GM12878 (cell line): ENCODE data around the gene PGAM4. TPM values are rescaled to one million over a fixed set of nuclear protein-coding genes. Genes with fewer than 3 reads are reported as not detected.

ENCODE experiments used
- ATAC-seq: fragments of 200-7000 bp; cut with Tn5 transposase; 3 replicates; pipeline ENCODE4 v1.9.1; 2020; ENCODE audit warnings: mild to moderate bottlenecking, moderate library complexity
- BruUV-seq: library from RNA; stranded (reverse); fragments of 400-500 nt; replicated peaks from 2 replicates; lab custom pipeline; 2021; lab: Mats Ljungman, UMichigan
- CTCF ChIA-PET: fragments of 300-600 bp; sonication (Branson Sonifier 250); formaldehyde crosslinking; extraction: SDS; loops from one replicate; lab custom pipeline; 2021; ENCODE audit warnings: inconsistent platforms; lab: Yijun Ruan, JAX
- POLR2A ChIA-PET: fragments of 350-600 bp; formaldehyde crosslinking; extraction: SDS; loops from one replicate; lab custom pipeline; 2021; ENCODE audit warnings: inconsistent platforms; lab: Charles Lee
- RAD21 ChIA-PET: fragments of 300-600 bp; sonication (Branson Sonifier 250); formaldehyde crosslinking; loops from one replicate; lab custom pipeline; 2023; ENCODE audit warnings: antibody characterized with exemption; ENCODE audit not compliant: unreplicated experiment; lab: Charles Lee
- SMC1A ChIA-PET: fragments of 300-600 bp; sonication (Branson Sonifier 250); formaldehyde crosslinking; loops from one replicate; lab custom pipeline; 2023; ENCODE audit not compliant: unreplicated experiment, uncharacterized antibody; lab: Charles Lee
- DNase-seq: peaks from one replicate; pipeline ENCODE4 v3.0.0-alpha.2; 2011; ENCODE audit warnings: low read depth, low spot score
- FAIRE-seq: peaks from 3 replicates; lab custom pipeline; 2011; peaks lifted over from hg19 to GRCh38; lab: Jason Lieb, UNC
- H2AFZ ChIP-seq: 2 replicates; pipeline ENCODE4 v1.6.0; 2011; ENCODE audit warnings: low read depth, low read length, control low read depth; ENCODE audit not compliant: control insufficient read depth
- H3K27ac ChIP-seq: 2 replicates; pipeline ENCODE4 v1.5.1; 2011; ENCODE audit warnings: control low read depth; ENCODE audit not compliant: control insufficient read depth, insufficient read depth
- H3K27me3 ChIP-seq, 2 experiments: replicated peaks in 1 of 2; 2 replicates each; pipeline versions ENCODE4 v1.6.0 to v1.6.1; 2011; ENCODE audit warnings: low read length in 1 of 2; ENCODE audit not compliant: control insufficient read depth in 2 of 2, insufficient read depth in 2 of 2
- H3K36me3 ChIP-seq, 2 experiments: 2 replicates each; pipeline ENCODE4 v1.5.1; 2011; ENCODE audit warnings: low read length in 1 of 2; ENCODE audit not compliant: control insufficient read depth in 2 of 2, insufficient read depth in 2 of 2
- H3K4me1 ChIP-seq: 2 replicates; pipeline ENCODE4 v1.6.1; 2011; ENCODE audit warnings: mild to moderate bottlenecking, low read length, moderate library complexity, mixed read lengths; ENCODE audit not compliant: control insufficient read depth, insufficient read depth
- H3K4me2 ChIP-seq: 2 replicates; pipeline ENCODE4 v1.6.0; 2011; ENCODE audit warnings: control low read depth; ENCODE audit not compliant: control insufficient read depth, insufficient read depth
- H3K4me3 ChIP-seq: fragments of 200-600 bp; sonication (generic); 2 replicates; pipeline ENCODE4 v1.5.1; 2016
- H3K79me2 ChIP-seq: 2 replicates; pipeline ENCODE4 v1.6.0; 2011; ENCODE audit warnings: low read length; ENCODE audit not compliant: control insufficient read depth, insufficient read depth
- H3K9ac ChIP-seq: 2 replicates; pipeline ENCODE4 v1.8.0; 2011; ENCODE audit warnings: low read length, control low read depth, mixed read lengths; ENCODE audit not compliant: control insufficient read depth, insufficient read depth
- H3K9me3 ChIP-seq: replicated peaks from 3 replicates; pipeline ENCODE4 v1.5.1; 2011; ENCODE audit warnings: mild to moderate bottlenecking, low read length; ENCODE audit not compliant: control insufficient read depth, insufficient read depth
- H4K20me1 ChIP-seq: 2 replicates; pipeline ENCODE4 v1.6.0; 2011; ENCODE audit not compliant: control insufficient read depth, insufficient read depth
- CBX5 ChIP-seq: sonication (generic); IDR thresholded peaks from 2 replicates; pipeline ENCODE4 v1.6.1; 2016; ENCODE audit warnings: low read depth, moderate library complexity, mild to moderate bottlenecking, inconsistent platforms
- CHD2 ChIP-seq: IDR thresholded peaks from 2 replicates; pipeline ENCODE4 v1.6.1; 2011; ENCODE audit warnings: low read depth, low read length, improper control_type of control experiment, borderline replicate concordance
- NFXL1 ChIP-seq: fragments of 450-650 bp; IDR thresholded peaks from 2 replicates; pipeline ENCODE4 v1.6.1; 2017; ENCODE audit warnings: antibody characterized with exemption, mild to moderate bottlenecking, borderline replicate concordance
- NRF1 ChIP-seq: conservative IDR thresholded peaks from 2 replicates; pipeline ENCODE4 v1.6.1; 2011; ENCODE audit warnings: mild to moderate bottlenecking, low read depth, low read length, improper control_type of control experiment
- SMARCA5 ChIP-seq: fragments of 450-650 bp; IDR thresholded peaks from 2 replicates; pipeline ENCODE4 v1.6.1; 2017; ENCODE audit warnings: mild to moderate bottlenecking
- TBL1XR1 ChIP-seq: IDR thresholded peaks from 2 replicates; pipeline ENCODE4 v1.6.1; 2012; ENCODE audit warnings: low read depth, low read length, improper control_type of control experiment
- TCF12 ChIP-seq: IDR thresholded peaks from 2 replicates; pipeline ENCODE4 v1.6.1; 2011; ENCODE audit warnings: low read depth, mild to moderate bottlenecking, low read length
- ZNF384 ChIP-seq: IDR thresholded peaks from 2 replicates; pipeline ENCODE4 v1.6.1; 2012; ENCODE audit warnings: low read depth, mild to moderate bottlenecking, low read length, improper control_type of control experiment, borderline replicate concordance
- WGBS: methylation state at CpG from one replicate; pipeline ENCODE4 v1.1.6; 2016; ENCODE audit warnings: low lambda C conversion rate; ENCODE audit not compliant: insufficient replicate concordance, insufficient coverage; ENCODE audit errors: missing lambda C conversion rate; 5-methylcytosine and 5-hydroxymethylcytosine counted together
- in situ Hi-C: fragments of 300-500 bp; cut with MboI; formaldehyde crosslinking; loops from 9 replicates; pipeline ENCODE4 v1.14.3; 2018; ENCODE audit warnings: mixed read lengths
- intact Hi-C: fragments of 100-400 bp; cut with micrococcal nuclease; formaldehyde crosslinking; loops from one replicate; pipeline ENCODE4 v1.14.2; 2022; ENCODE audit not compliant: unreplicated experiment
- polyA plus RNA-seq, 11 experiments: library from polyadenylated mRNA; depleted of rRNA in 4 of 11; unstranded in 6 of 11; stranded (reverse) in 5 of 11; fragments of >200 nt; fragmentation: Nextera tagmentation in 4 of 11; fragmentation: Illumina TruSeq in 1 of 11; extraction: Ambion mirVana in 4 of 11; extraction: Trizol in 1 of 11; gene quantifications; 1 replicate in 1 of 11; 2 replicates in 10 of 11; pipeline versions ENCODE4 v1.2.1 to v1.2.3, GENCODE V29; 2011 to 2016; ENCODE audit warnings: inconsistent platforms in 2 of 11, missing spikeins in 2 of 11, low read depth in 1 of 11
- total RNA-seq, 4 experiments: library from RNA; depleted of rRNA in 3 of 4; stranded (reverse); fragments of >200 nt in 3 of 4; fragmentation: Illumina TruSeq in 1 of 4; extraction: Trizol in 1 of 4; gene quantifications; 2 replicates each; pipeline versions ENCODE4 v1.2.1 to v1.2.3, GENCODE V29; 2013 to 2021
- TF ChIP-seq, protein P1 (sequence below): fragments of 450-650 bp; IDR thresholded peaks from 2 replicates; pipeline ENCODE4 v1.6.1; 2017; ENCODE audit warnings: mild to moderate bottlenecking, low read depth, inconsistent platforms; ENCODE audit not compliant: poor library complexity, severe bottlenecking
- TF ChIP-seq, protein P2 (sequence below): fragments of 450-650 bp; formaldehyde crosslinking; IDR thresholded peaks from 2 replicates; pipeline ENCODE4 v1.4.0; 2022; ENCODE audit warnings: mild to moderate bottlenecking, moderate library complexity
- TF ChIP-seq, protein P3 (sequence below): fragments of 150-350 bp; IDR thresholded peaks from 2 replicates; pipeline ENCODE4 v1.6.1; 2016; ENCODE audit warnings: low read depth, low read length

The PGAM4 gene
- total and polyA plus RNA-seq, 10 of the 15 experiments (the other 5 are each of a cell fraction or from before 2014, with no cell fraction given), result 0.24 to 0.80 (median 0.36) TPM; not detected in 6

DNA sequence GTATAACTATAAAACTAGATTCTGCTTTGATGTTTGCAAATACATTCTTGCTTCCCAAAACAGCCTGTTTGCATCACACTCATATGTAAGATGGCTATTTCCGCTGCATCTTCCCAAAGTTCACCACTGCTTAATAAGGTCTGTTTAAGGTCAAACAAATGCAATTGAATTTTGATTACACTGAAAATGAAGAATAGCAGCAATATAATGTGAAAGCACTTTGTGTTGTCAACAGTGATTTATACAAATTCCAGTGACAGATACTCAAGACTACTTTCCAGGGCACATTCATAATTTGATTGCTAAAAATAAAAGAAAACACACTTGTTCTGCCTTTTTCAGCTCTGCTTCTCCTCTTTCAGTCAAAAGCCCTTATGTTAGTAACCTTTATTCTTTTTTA lies 8.1 kb upstream of the PGAM4 start:
- Histone ChIP-seq H3K79me2 (no peaks in the 10 kb centered on the region), H3K27me3 (no peaks in the 10 kb centered on the region), H3K4me1 (no peaks in the 10 kb centered on the region), H4K20me1 (no peaks in the 10 kb centered on the region), H2AFZ (no peak overlapping the region), H3K9ac (no peak overlapping the region), H3K9me3 (no peaks in the 10 kb centered on the region), H3K4me2 (no peak overlapping the region), H3K27ac (no peak overlapping the region), H3K36me3 (no peaks in the 10 kb centered on the region), H3K4me3 (no peak overlapping the region)
- RAD21 ChIA-PET, result no interaction called here
- POLR2A ChIA-PET, result no interaction called here
- FAIRE-seq, result no peak
- no peak for ATAC-seq
- in situ Hi-C loops, result no loop called here
- no peak for DNase-seq
- SMC1A ChIA-PET, result interaction anchor here (0.9 to 1.5 kb wide), 4 partner anchors 9 to 34 kb away, joined by 3 to 5 read pairs (median 4); no protein-coding TSS in a partner anchor
- CTCF ChIA-PET, result interaction anchor here (2.1 kb wide), 1 partner anchor 12 kb away, joined by 6 read pairs; no protein-coding TSS in a partner anchor
- 76% methylated on average over 1 of the region's 1 CpG for WGBS
- BruUV-seq, result no TSS peak
- intact Hi-C loops, result no loop called here
- TF ChIP-seq SMARCA5 (no peak), CHD2 (no peak), TCF12 (no peak), NRF1 (no peak), NFXL1 (no peak), CBX5 (no peak), TBL1XR1 (no peak), ZNF384 (no peak)
- TF ChIP-seq, protein P1, sequence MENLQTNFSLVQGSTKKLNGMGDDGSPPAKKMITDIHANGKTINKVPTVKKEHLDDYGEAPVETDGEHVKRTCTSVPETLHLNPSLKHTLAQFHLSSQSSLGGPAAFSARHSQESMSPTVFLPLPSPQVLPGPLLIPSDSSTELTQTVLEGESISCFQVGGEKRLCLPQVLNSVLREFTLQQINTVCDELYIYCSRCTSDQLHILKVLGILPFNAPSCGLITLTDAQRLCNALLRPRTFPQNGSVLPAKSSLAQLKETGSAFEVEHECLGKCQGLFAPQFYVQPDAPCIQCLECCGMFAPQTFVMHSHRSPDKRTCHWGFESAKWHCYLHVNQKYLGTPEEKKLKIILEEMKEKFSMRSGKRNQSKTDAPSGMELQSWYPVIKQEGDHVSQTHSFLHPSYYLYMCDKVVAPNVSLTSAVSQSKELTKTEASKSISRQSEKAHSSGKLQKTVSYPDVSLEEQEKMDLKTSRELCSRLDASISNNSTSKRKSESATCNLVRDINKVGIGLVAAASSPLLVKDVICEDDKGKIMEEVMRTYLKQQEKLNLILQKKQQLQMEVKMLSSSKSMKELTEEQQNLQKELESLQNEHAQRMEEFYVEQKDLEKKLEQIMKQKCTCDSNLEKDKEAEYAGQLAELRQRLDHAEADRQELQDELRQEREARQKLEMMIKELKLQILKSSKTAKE, result no peak
- TF ChIP-seq, protein P2, sequence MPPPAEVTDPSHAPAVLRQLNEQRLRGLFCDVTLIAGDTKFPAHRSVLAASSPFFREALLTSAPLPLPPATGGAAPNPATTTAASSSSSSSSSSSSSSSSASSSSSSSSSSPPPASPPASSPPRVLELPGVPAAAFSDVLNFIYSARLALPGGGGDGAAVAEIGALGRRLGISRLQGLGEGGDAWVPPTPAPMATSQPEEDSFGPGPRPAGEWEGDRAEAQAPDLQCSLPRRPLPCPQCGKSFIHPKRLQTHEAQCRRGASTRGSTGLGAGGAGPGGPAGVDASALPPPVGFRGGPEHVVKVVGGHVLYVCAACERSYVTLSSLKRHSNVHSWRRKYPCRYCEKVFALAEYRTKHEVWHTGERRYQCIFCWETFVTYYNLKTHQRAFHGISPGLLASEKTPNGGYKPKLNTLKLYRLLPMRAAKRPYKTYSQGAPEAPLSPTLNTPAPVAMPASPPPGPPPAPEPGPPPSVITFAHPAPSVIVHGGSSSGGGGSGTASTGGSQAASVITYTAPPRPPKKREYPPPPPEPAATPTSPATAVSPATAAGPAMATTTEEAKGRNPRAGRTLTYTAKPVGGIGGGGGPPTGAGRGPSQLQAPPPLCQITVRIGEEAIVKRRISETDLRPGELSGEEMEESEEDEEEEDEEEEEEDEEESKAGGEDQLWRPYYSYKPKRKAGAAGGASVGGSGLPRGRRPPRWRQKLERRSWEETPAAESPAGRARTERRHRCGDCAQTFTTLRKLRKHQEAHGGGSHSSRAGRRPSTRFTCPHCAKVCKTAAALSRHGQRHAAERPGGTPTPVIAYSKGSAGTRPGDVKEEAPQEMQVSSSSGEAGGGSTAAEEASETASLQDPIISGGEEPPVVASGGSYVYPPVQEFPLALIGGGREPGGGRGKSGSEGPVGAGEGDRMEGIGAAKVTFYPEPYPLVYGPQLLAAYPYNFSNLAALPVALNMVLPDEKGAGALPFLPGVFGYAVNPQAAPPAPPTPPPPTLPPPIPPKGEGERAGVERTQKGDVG, result no peak
- TF ChIP-seq, protein P3, sequence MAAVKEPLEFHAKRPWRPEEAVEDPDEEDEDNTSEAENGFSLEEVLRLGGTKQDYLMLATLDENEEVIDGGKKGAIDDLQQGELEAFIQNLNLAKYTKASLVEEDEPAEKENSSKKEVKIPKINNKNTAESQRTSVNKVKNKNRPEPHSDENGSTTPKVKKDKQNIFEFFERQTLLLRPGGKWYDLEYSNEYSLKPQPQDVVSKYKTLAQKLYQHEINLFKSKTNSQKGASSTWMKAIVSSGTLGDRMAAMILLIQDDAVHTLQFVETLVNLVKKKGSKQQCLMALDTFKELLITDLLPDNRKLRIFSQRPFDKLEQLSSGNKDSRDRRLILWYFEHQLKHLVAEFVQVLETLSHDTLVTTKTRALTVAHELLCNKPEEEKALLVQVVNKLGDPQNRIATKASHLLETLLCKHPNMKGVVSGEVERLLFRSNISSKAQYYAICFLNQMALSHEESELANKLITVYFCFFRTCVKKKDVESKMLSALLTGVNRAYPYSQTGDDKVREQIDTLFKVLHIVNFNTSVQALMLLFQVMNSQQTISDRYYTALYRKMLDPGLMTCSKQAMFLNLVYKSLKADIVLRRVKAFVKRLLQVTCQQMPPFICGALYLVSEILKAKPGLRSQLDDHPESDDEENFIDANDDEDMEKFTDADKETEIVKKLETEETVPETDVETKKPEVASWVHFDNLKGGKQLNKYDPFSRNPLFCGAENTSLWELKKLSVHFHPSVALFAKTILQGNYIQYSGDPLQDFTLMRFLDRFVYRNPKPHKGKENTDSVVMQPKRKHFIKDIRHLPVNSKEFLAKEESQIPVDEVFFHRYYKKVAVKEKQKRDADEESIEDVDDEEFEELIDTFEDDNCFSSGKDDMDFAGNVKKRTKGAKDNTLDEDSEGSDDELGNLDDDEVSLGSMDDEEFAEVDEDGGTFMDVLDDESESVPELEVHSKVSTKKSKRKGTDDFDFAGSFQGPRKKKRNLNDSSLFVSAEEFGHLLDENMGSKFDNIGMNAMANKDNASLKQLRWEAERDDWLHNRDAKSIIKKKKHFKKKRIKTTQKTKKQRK, result no peak
